Hematopoietic multipotent progenitor cell treated with erythropoietin and hydrocortisone succinate and interleukin-3 and kit ligand, for 4 days (in vitro differentiated cells): Measurements from ENCODE around the gene GPRASP2.
"Not testable (repeated sequence)": the region's sequence is repeated elsewhere in the genome, so short reads cannot be mapped to it uniquely, and the experiment has no call there.

ENCODE experiments used
- DNase-seq: peaks from one replicate; pipeline ENCODE4 v3.0.0-alpha.2; 2015

The GPRASP2 gene

DNA sequence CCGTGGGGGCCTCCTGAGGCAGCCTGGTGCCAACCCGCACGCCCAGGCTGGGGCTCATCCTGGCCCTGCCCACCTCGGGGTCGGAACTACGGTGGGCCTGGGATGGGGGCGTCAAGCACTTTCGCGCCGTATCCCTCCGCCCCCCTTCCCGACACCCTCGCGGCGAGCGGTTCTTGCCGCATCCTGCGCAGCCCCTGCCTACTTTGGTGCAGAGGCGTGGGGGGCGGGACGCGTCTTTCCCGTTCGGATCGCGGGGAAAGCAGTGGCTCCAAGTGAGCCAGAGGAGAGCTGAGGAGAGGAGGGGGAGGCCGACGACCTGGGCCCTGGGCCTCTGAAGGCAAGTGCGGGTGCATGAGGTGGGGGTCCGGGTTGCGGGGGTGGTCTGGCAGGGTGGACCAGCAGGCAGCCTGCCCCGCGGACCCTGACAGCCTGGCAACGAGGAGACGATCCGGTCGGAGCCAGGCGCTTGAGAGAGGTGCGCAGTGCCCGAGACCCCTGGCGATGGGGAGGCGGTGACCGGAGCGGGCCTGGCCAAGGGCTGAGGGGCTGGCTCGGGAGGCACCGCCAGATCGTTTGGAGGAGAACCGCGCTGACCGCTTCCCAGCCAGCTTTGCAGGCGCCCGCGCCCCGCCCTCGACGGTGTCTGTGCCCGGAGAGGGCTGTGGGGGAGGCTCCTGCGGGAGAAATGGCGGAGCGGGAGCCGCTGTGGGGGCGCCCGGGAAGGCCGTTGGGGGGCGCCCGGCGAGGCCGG lies at the start of gene GPRASP2:
Gene GPRASP2, plus strand, starts transcription at position 233 of the 751 bp plus-strand sequence. CDS start 2,422 bp downstream, outside the sequence.
- peak; percentile 8 for DNase-seq

DNA sequence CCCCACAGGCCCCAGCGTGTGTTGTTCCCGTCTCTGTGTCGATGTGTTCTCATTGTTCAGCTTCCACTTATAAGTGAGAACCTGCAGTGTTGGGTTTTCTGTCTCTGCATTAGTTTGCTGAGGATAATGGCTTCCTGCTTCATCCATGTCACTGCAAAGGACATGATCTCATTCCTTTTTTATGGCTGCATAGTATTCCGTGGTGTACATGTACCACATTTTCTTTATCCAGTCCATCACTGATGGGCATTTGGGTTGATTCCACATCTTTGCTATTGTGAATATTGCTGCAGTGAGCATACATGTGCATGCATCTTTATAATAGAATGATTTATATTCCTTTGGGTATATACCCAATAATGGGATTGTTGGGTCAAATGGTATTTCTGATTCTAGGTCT lies 48.4 kb upstream of the GPRASP2 start:
- DNase-seq = not testable (repeated sequence)

DNA sequence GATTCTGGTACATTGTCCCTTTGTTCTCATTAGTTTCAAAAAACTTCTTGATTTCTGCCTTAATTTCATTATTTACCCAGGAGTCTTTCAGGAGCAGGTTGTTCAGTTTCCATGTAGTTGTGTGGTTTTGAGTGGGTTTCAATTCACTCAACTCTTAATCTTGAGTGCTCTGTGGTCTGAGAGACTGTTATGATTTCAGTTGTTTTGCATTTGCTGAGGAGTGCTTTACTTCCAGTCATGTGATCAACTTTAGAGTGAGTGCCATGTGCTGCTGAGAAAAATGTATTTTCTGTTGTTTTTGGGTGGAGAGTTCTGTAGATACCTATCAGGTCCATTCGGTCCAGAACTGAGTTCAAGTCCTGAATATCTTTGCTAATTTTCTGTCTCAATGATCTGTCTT lies 45.2 kb upstream of the GPRASP2 start:
- DNase-seq = not testable (repeated sequence)

DNA sequence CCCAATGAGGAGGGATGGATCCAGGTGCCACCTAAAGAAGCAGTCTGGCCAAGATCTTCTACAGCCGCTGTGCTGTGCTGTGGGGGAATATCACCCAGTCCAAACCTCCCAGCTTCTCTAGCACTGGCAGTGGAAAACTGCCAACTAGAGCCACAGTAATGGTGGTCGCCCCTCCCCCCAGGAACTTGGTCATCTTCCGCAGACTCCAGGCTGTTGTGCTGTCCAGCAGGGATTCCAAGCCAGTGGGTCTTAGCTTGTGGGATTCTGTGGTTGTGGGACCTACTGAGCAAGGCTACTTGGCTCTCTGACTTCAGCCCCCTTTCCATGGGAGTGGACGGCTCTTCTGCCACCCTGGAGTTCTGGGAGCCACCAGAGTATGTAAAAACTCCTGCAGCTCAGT lies 42.7 kb upstream of the GPRASP2 start:
- DNase-seq = no peak

DNA sequence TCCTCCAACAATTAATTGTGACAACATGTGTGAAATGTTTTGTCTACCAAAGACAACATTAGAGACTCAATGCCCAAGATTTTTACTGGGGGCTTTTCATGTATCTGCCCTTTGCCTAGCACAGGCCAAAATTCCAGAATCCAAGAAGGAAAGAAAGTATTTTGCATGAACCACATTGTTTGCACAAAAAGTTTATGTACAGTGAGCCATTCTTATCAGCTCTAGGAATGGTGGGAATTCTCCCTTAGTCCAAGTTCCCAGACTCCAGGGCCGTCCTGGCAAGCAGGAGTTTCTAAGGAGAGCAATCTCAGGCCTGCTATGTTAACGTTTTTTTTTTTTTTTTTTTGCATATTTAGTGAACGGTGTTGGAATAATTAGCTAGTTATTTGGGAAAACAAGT lies 39.4 kb upstream of the GPRASP2 start:
- no peak for DNase-seq

DNA sequence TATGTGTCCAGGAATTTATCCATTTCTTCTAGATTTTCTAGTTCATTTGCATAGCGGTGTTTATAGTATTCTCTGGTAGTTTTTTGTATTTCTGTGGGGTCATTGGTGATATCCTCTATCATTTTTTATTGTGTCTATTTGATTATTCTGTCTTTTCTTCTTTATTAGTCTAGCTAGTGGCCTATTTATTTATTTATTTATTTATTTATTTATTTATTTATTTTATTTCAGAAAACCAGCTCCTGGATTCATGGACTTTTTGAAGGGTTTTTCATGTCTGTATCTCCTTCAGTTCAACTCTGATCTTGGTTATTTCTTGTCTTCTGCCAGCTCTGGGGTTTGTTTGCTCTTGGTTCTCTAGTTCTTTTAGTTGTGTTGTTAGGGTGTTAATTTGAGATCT lies 34.8 kb upstream of the GPRASP2 start:
- not testable (repeated sequence) for DNase-seq

DNA sequence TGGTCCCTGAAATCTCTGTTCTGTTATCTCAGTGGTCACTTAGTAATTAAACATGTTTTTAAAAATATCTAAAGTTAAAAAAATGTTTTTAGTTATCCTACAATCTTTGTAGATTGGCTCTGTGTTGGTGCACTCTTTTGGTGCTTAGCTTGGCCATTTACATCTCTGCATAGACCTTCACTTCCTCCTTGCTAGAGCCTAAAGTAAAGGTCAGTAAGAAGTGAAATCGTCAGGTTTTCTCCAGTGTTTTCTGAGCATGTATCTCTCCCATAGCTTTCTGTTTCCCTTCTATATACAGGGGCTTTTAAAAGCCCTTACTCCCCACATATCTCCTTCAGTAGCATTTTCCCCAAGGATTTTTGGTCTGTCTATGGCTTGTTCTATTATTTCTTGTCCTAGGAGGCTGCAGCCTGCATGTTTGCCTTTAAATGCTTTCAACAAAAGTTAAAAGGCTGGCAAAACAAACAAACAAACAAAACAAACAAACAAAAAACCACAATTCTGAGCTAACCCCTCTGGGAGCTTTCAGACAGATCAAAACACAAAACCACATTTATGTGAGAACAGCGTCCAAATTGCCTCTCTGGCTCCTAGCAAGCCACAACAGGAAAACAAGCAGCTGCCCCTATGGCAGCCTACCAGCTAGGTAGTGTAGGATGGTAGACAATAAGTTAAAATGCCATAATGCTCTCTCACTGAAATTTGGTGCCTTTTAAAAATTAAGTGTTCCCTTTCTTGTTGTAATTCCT lies 27.3 kb upstream of the GPRASP2 start:
- no peak for DNase-seq

DNA sequence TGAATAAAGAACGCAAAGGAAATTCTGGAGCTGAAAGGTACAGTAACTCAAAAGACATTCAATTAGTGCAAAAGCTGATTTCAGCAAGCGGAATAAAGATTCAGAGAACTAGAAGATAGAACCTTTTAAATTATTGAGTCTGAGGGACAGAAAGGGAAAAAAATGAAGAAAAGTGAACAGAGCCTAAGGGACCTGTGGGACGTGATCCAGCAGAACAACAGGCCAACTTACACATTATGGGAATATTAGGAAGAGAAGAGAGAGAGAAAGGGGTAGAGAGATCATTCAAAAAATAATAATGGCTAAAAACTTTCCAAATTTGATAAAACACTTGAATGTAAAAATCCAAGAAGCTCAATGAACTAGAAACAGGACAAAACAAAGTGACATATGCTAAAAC lies 17.5 kb upstream of the GPRASP2 start:
- DNase-seq = no peak

DNA sequence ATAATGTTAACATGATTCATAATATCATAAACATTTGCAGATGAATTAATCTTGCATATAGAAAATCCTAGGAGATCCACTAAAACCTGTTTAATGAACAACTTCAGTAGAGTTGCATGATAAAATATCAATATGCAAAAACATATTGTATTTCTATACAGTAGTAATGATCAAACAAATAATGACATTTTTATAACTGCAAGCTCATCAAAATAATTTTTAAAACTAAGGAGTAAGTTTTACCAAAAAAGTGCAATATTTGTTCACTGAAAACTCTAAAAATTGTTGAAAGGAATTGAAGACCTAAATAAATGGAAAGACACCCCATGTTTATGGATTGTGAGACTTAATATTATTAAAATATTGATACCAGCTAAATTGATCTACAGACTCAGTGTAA lies 15.9 kb upstream of the GPRASP2 start:
- no peak for DNase-seq

DNA sequence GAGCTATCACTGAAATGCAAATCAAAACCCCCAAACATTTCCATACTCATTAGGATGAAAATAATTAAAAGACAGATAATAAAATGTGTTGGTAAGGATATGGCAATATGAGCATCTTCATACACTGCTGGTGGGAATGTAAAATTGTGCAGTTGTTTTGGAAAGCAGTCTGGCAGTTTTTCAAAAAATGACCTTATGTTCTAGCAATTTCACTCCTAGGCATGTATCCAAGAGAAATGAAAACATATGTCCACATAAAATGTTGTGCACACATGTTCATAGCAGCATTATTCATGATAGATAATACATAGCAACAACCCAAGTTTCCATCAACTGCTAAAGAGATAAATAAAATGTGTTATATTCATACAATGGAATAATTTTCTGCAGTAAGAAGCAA lies 14.8 kb upstream of the GPRASP2 start:
- DNase-seq = no peak

DNA sequence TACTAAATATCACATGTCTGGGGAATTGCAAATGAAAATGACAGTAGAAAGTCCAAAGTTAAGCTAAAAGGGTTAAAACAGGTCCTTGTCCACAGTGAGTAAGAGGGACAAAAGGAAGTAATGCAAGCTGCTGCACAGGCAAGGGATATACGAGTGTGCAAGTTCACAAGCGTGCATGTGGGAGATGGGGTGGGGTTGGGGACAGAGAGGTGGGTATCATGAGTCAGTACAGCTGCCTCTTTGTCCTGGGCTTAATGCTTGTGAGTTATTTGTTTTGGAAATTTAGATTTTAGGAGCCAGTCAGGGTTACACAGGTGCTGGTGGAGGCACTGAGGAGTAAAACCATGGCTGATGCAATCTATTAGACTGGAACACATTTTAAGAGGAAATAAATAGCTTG lies 3.3 kb upstream of the GPRASP2 start:
- DNase-seq = no peak

DNA sequence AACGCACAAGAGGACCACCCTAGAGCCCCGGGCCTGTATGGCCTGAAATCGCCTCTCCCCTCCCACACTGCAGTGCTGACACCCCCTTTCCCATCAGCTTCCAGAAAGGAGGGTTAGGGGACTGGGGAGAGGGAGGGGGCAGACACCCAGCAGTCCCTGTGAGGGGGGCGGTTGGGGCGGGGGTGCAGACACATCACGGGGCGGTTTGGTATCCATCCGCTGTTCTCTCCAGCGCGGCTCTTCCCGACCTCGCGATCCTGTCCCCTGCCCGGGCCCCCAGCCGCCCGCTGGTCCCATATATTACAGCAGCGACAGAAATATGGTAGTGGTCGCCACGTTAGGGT lies 404 bp upstream of the GPRASP2 start:
- DNase-seq = no peak

DNA sequence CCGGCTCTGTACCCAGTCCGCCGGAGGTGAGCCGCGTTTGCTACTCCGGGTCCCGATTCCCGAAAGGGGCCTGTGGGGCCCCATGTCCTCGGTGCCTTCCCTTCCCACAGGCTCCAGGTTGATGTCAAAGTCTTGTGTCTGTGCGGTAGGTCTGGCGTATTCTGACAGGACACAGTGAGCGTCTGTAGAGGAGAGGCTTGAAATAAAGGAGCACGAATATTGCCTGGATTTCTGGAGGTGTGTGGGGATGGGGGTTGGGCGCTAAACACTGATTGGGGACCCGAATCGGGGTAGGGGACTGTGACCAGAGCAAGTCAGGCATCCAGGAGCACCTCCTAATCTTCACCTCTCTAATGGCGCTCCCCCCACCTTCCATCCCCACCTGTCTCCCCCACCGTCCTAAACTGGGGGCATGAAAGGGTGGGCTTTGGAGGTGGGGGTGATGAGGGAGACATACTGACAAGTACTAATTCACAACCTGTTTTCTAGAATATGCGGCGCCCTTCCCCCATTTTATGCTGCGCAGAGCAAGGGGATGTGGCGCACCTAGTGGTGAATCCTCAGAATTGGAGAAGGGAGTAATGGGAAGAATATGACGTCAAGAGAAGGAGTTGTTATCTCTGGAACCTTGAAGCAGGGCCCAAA lies 855 bp downstream of the GPRASP2 start:
- peak; percentile 37 for DNase-seq

DNA sequence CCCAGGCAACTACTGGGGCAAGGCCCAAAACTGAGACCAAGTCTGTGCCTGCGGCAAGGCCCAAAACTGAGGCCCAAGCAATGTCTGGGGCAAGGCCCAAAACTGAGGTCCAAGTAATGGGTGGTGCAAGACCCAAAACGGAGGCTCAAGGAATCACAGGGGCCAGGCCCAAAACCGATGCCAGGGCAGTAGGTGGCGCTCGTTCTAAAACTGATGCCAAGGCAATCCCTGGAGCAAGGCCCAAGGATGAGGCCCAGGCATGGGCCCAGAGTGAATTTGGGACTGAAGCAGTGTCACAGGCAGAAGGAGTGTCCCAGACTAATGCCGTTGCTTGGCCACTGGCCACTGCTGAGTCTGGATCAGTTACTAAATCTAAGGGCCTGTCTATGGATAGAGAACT lies 2.7 kb downstream of the GPRASP2 start:
- DNase-seq = no peak

DNA sequence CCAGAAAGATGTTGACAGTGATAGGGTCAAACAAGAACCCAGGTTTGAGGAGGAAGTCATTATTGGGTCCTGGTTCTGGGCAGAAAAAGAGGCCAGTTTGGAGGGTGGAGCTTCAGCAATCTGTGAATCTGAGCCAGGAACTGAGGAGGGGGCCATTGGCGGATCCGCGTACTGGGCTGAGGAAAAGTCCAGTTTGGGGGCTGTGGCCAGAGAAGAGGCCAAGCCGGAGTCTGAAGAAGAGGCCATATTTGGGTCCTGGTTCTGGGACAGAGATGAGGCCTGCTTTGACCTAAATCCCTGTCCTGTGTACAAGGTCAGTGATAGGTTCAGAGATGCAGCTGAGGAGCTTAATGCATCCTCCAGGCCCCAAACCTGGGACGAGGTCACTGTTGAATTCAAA lies 3.7 kb downstream of the GPRASP2 start:
- no peak for DNase-seq

DNA sequence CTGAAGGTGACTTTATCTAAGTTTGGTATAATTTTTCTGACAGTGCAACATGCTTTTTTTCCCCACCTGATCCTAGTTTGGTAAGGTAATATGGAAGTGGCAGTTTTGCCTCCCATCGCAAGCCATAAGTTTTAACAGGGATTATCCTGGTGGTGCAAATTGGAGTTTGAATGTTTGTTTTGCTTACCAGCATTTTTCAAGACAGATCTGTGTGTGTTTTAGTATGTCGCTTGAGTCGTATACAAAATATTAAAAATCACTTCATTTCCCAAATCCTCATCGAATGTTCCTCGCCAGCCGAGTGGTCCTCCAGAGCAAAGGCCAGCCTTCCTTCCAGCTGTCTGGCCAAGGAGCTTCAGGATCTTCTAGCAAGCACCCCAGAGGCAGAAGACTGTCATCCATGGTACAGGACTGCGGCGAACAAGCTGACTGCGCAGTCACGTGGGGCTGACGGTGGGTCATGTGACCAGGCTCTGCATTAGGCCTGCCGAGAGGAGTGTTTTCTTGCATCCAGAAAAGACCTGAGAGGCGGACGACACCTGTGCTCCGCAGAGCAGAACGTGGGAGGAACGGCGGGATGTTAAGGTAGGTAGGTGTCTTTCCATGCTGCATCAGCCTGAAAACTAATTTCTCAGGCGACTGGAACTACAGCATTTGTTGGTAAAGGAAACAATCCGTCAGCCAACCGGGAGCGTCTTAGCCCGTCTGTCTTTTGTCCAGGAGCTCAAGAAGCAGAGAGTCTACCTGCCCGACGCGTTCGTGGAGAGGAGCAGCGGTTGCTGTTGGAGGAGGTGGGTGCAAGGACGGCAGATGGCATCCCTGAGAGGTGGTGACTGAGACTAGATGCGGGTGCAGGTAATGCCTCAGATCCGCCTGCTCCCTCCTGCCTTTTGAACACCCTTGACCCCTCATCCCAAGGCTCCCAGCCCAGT lies 8.3 kb downstream of the GPRASP2 start, which contains the start of gene GPRASP3:
Gene GPRASP3, plus strand, starts transcription at position 507 of the 932 bp plus-strand sequence. CDS start 28,253 bp downstream, outside the sequence.
- peak; percentile 74 for DNase-seq

DNA sequence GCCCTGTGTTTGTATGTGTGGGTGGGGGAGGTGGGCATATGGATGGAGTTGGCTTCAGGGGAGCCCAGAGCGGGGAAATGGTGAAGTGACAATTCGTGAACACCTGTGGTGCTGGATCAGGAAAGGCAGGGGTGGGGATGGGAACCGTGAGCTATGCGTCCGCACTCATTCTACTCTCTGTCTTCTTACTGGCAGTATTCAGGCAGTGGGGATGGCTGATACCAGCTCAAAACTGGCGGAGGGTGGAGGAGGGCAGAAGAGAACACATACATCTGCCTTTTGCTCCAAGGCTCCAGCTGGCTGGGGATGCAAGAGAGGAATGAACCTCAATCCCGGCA lies 8.9 kb downstream of the GPRASP2 start:
- DNase-seq = not testable (repeated sequence)

DNA sequence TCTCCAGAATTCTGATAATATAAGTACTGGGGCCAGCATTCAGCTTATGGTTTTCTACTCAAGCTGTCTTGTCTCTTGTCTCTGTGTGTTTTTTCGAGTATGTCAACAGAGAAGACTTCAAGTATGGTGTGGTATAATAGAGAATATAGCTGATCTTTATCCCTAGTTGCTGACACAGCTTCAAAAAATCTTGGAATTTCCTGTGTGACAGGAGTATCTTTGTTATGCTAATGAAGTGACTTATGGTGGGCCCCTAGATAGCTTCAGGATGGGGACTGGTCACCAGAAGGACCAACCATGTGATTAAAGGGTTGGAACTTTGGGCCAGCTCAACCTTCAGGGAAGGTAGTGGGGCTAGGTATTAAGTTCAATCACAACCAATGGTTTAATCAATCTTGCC lies 11.2 kb downstream of the GPRASP2 start:
- DNase-seq = no peak

DNA sequence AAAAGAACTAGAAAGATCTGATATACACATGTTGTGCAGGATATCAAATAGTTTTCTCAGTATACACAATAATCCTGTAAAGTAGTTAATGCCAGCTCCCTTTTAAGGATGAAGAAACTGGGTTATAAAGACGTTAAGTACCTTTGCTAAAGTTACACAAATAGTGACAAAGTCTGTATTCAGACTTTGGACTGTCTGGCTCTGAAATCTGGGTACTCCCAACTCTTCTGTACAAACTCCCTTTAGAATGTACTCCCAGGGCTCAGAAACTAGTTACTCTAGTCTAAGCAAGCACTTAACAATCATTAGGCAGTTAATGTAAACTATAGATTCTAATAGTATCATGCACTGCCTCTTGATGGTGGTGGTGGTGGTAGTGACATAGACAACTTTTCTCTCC lies 15.5 kb downstream of the GPRASP2 start:
- DNase-seq = no peak

DNA sequence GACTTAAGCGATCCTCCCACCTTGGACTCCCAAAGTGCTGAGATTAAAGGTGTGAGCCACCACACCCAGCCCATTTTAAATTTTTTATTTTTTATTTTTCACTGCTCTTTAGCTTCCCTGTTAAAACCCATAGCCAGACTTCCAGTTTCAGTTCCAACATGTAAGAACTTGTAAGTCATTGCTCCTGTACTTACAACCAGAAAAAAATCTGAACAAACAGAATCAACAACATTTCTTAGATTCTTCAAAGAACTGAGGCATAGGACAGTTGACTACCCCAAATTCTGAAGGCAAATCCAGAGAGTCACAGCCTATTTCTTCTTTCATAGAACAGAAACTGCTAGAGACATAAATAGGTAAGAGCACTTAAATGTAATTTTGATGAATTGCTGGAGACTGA lies 16.4 kb downstream of the GPRASP2 start:
- no peak for DNase-seq

DNA sequence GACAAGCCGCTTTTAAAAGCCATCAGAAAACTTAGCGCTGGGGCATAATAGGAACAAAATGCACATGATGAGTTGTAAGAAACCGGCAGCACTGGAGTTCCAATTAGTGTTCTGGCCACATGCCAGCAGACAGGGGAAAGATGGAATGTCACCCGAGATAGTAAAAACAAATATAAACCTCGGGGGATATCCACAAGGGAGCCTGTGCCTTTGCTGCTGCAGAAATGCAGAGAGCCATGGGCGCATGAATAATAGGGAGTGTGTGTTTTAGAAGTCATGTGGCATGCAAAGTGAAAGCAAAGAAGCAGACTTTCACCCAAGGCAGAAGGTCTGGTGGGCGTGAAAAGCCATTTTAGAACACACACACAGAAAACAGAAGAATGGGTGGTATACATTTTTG lies 27.4 kb downstream of the GPRASP2 start:
- no peak for DNase-seq

DNA sequence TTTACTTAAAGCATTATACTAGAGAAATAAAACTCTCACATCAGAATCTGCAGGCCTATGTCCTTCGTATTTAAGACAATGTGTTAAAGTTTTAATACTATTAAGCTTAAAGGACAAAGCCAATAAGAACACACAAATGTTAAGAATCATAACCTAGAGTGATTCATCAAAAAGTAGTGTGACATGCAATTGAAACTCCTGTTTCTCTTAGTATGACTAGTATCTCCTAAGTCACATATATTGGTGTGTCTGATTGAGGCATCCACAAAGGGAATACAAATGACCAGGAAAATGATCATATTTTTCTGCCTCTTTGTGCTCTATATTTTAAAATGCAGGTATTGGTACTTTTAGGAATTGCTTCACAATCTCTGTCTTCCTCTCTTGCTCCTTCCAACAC lies 32.1 kb downstream of the GPRASP2 start:
- DNase-seq = no peak

DNA sequence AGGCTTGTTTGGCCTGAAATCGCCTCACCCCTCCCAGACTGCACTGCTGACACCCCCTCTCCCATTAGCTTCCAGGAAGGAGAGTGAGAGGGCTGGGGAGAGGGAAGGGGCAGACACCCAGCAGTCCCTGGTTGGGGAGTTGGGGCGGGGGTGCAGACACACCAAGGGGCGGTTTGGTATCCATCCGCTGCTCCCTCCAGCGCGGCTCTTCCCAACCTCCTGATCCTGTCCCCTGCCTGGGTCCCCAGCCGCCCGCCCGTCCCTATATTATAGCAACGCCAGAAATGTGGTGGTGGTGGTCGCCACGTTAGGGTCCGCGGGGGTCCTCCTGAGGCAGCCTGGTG lies 33.2 kb downstream of the GPRASP2 start:
- no peak for DNase-seq
